A673 (cell line): ENCODE results near the gene NXT1. TPM values are rescaled to one million over a fixed set of nuclear protein-coding genes. Genes with fewer than 3 reads are reported as not detected.

Experiments
- BruUV-seq: library from RNA; stranded (reverse); fragments of 400-500 nt; replicated peaks from 2 replicates; lab custom pipeline; 2021; lab: Mats Ljungman, UMichigan
- CTCF ChIA-PET: fragments of 300-600 bp; sonication (Branson Sonifier 250); formaldehyde crosslinking; loops from one replicate; lab custom pipeline; 2022; ENCODE audit warnings: antibody characterized with exemption; lab: Charles Lee
- POLR2A ChIA-PET: fragments of 300-600 bp; sonication (Branson Sonifier 250); formaldehyde crosslinking; loops from one replicate; lab custom pipeline; 2022; ENCODE audit warnings: antibody characterized with exemption; ENCODE audit not compliant: low non-redundant PET; lab: Charles Lee
- DNase-seq: peaks from one replicate; pipeline ENCODE4 v3.0.0-alpha.2; 2015; ENCODE audit warnings: low spot score
- H3K27ac ChIP-seq: fragments of 200-600 bp; sonication (generic); 2 replicates; pipeline ENCODE4 v1.5.1; 2016; ENCODE audit warnings: mixed run types, low read depth, mild to moderate bottlenecking, mixed read lengths, antibody characterized with exemption, low read length; ENCODE audit not compliant: poor library complexity, severe bottlenecking
- H3K27me3 ChIP-seq: fragments of 200-600 bp; sonication (generic); replicated peaks from 2 replicates; pipeline ENCODE4 v1.6.1; 2017; ENCODE audit warnings: mixed run types, low read depth, mild to moderate bottlenecking, mixed read lengths, antibody characterized with exemption, low read length; ENCODE audit not compliant: insufficient read depth, poor library complexity
- H3K36me3 ChIP-seq: fragments of 200-600 bp; sonication (generic); 2 replicates; pipeline ENCODE4 v1.6.1; 2016; ENCODE audit warnings: mixed run types, mild to moderate bottlenecking, mixed read lengths, antibody characterized with exemption, low read length; ENCODE audit not compliant: insufficient read depth, poor library complexity, severe bottlenecking
- H3K4me1 ChIP-seq: fragments of 200-600 bp; sonication (generic); 2 replicates; pipeline ENCODE4 v1.6.1; 2017; ENCODE audit warnings: mixed run types, mild to moderate bottlenecking, mixed read lengths, antibody characterized with exemption, low read length; ENCODE audit not compliant: insufficient read depth, poor library complexity, severe bottlenecking
- H3K4me3 ChIP-seq: fragments of 200-600 bp; sonication (generic); 2 replicates; pipeline ENCODE4 v1.5.1; 2016; ENCODE audit warnings: low read depth, mixed run types, mild to moderate bottlenecking, mixed read lengths, low read length; ENCODE audit not compliant: poor library complexity, severe bottlenecking
- H3K9me3 ChIP-seq: fragments of 200-600 bp; sonication (generic); 2 replicates; pipeline ENCODE4 v1.6.1; 2016; ENCODE audit warnings: mixed run types, low read depth, mild to moderate bottlenecking, mixed read lengths, antibody characterized with exemption, low read length; ENCODE audit not compliant: poor library complexity, severe bottlenecking
- EZH2 ChIP-seq: fragments of 200-600 bp; sonication (generic); IDR thresholded peaks from 2 replicates; pipeline ENCODE4 v1.6.1; 2017; ENCODE audit warnings: borderline replicate concordance, low read depth, mild to moderate bottlenecking, mixed read lengths, antibody characterized with exemption, low read length; ENCODE audit not compliant: poor library complexity, severe bottlenecking
- intact Hi-C: fragments of 100-400 bp; cut with micrococcal nuclease; formaldehyde crosslinking; loops from one replicate; pipeline ENCODE4 v1.10.0; 2022; ENCODE audit not compliant: unreplicated experiment
- total RNA-seq: library from RNA; stranded (reverse); gene quantifications from 2 replicates; pipeline ENCODE4 v1.2.3, GENCODE V29; 2021
- TF ChIP-seq, protein P1 (sequence below): fragments of 300-800, 200-600 bp; sonication (generic); conservative IDR thresholded peaks from 2 replicates; pipeline ENCODE4 v1.5.1; 2017; ENCODE audit warnings: low read depth, mild to moderate bottlenecking, antibody characterized with exemption, low read length, moderate library complexity, mixed read lengths

The NXT1 gene
- total RNA-seq, 1 experiment from 2014 or later: 34.4 TPM

DNA sequence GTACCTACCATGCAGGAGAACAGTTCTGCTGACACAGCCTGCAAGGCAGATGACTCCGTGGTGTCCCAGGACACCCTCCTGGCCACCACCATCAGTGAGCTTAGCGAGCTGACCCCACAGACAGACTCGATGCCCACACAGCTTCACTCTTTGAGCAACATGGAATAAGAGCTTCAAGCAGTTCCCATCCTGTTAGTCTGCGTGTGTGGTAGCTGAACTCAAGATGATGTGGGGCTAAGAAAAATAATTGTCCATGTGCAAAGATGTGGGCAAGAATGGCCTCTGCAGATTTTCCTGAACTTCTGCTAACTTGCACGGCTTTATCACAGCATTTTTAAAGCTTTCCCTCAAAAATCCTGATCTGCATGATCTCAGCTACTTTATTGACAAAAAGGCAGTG, 19.7 kb downstream of the NXT1 start:
- peaks cover 66% of the 10 kb centered on the region for H3K36me3 ChIP-seq
- no peaks in the 10 kb centered on the region for H3K27me3 ChIP-seq
- H3K9me3 ChIP-seq: no peaks in the 10 kb centered on the region
- intact Hi-C loops: no loop called here
- POLR2A ChIA-PET: no interaction called here
- CTCF ChIA-PET: no interaction called here
- no peak overlapping the region for H3K4me3 ChIP-seq
- no peak for DNase-seq
- no peak overlapping the region for H3K27ac ChIP-seq
- TF ChIP-seq, protein P1, sequence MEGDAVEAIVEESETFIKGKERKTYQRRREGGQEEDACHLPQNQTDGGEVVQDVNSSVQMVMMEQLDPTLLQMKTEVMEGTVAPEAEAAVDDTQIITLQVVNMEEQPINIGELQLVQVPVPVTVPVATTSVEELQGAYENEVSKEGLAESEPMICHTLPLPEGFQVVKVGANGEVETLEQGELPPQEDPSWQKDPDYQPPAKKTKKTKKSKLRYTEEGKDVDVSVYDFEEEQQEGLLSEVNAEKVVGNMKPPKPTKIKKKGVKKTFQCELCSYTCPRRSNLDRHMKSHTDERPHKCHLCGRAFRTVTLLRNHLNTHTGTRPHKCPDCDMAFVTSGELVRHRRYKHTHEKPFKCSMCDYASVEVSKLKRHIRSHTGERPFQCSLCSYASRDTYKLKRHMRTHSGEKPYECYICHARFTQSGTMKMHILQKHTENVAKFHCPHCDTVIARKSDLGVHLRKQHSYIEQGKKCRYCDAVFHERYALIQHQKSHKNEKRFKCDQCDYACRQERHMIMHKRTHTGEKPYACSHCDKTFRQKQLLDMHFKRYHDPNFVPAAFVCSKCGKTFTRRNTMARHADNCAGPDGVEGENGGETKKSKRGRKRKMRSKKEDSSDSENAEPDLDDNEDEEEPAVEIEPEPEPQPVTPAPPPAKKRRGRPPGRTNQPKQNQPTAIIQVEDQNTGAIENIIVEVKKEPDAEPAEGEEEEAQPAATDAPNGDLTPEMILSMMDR: no peak
- no TSS peak for BruUV-seq
- peaks cover 7% of the 10 kb centered on the region for H3K4me1 ChIP-seq

DNA sequence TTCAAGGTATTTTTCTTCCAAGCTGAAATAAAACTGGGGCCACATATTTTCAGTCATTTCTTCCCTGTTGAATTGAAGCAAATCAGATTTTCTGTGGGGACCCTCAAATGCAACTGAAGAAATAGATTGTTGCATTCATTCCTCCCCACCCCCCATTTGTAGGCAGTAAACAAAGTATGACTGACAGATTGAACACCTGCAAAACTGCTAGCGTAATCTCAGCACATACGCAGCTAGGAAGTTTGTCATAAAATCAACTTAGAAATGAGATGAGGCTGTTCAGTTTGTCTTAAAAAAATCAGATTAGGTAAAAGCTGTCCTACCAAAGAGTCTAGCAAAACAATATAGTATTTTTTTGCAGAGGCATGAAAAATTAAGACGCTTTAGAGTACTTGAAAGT, 20.3 kb downstream of the NXT1 start:
- no peaks in the 10 kb centered on the region for H3K27me3 ChIP-seq
- no peak overlapping the region for H3K4me3 ChIP-seq
- ChIA-PET POLR2A (no interaction called here), CTCF (no interaction called here)
- TF ChIP-seq EZH2: no peak
- TF ChIP-seq, protein P1: no peak
- H3K9me3 ChIP-seq: no peaks in the 10 kb centered on the region
- no peak for DNase-seq
- peaks cover 72% of the 10 kb centered on the region for H3K36me3 ChIP-seq
- intact Hi-C loops: no loop called here
- H3K27ac ChIP-seq: no peak overlapping the region
- BruUV-seq: no TSS peak
- peaks cover 7% of the 10 kb centered on the region for H3K4me1 ChIP-seq

DNA sequence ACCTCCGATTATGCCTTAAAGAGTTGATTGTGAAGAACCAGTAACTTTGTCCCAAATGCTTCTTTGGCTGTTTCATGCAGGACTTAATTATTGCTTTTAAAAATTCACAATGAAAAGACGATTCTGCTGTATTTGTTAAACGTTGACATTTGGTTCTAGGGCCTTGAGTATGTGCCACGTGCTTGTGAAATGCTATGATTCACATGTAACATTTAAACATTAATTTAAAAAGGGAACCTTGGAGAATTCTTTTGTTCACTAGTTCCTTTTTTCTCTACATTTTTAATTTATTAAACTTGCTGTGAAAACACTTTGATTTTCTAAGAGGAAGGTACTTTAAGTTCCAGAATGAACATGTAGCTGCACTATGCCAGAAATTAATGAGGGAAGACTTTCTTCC, 20.9 kb downstream of the NXT1 start:
- Histone ChIP-seq H3K27me3 (no peaks in the 10 kb centered on the region), H3K9me3 (no peaks in the 10 kb centered on the region), H3K4me3 (no peak overlapping the region), H3K4me1 (peaks cover under 1% of the 10 kb centered on the region), H3K27ac (no peak overlapping the region), H3K36me3 (peaks cover 73% of the 10 kb centered on the region)
- DNase-seq: no peak
- TF ChIP-seq, protein P1: no peak
- TF ChIP-seq EZH2: no peak
- CTCF ChIA-PET: no interaction called here
- intact Hi-C loops: no loop called here
- POLR2A ChIA-PET: no interaction called here
- BruUV-seq: no TSS peak
